Stimulated activated CD8-positive, alpha-beta memory T cell treated with anti-CD3 and anti-CD28 coated beads, Interleukin-7, amount 100 ng/mL, for 1 hour (primary cell): ENCODE data around the gene METTL2B.
"Not testable (repeated sequence)": the region's sequence is repeated elsewhere in the genome, so short reads cannot be mapped to it uniquely, and the experiment has no call there.

ENCODE experiments used
- DNase-seq, 2 donors: peaks; one replicate each; pipeline ENCODE4 v3.0.0-alpha.2; 2020; ENCODE audit warnings: low read depth in 2 of 2

Gene METTL2B

DNA sequence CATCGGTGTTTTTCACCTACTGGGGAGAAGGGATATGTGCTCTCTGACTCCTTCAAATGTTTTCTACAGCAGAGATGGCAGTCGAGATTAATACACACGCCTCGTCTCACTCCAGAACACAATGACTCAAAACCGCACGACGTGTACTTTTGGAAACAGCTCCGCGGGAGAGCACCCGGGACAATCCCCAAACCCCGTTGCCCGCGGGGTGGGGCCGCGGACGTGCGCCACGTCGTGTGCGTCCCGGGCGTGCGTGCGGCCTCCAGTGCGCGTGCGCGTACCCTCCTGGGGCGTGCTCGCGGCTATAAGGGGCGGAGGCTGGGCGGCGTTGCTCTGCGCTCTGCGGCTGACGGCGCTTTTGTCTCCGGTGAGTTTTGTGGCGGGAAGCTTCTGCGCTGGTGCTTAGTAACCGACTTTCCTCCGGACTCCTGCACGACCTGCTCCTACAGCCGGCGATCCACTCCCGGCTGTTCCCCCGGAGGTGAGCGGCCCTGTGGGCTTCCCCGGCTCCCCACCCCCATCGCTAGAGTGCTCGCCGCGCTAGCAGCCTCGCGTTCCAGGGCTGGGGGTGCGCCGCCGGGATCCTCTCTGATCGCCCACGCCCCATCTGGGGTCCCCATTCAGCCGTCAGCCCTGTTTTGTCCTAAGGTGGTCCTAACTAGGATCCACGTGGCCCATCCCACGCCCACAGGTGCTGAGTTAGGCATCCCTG, 20.8 kb upstream of the METTL2B start, which contains the start of gene HILPDA:
Gene HILPDA (plus strand): TSS at position 336 of the 712 bp plus-strand sequence. CDS start 1,391 bp downstream, outside the sequence.
- peak; percentile 82 to 85 for DNase-seq

DNA sequence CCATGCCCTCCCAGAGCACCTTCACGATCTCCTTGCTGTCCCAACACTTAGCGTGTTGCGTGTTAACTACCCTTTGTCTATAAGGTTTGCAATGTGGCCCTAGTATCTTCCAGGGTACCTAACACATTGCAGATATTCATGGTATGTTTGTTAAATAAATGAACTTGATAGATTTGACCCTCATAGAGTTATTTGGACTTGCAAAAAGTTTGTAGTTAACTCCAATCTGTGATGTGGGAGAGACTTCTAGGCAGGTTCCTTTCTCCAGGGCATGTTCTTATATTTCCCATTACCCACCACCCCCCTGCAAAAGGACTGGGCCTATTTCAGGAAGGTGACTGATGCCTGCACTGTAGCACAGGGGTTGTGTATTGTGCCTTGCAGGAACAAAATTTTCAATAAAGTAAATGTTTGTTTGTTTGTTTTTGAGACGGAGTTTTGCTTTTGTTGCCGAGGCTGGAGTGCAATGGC, 20.3 kb upstream of the METTL2B start:
- no peak for DNase-seq

DNA sequence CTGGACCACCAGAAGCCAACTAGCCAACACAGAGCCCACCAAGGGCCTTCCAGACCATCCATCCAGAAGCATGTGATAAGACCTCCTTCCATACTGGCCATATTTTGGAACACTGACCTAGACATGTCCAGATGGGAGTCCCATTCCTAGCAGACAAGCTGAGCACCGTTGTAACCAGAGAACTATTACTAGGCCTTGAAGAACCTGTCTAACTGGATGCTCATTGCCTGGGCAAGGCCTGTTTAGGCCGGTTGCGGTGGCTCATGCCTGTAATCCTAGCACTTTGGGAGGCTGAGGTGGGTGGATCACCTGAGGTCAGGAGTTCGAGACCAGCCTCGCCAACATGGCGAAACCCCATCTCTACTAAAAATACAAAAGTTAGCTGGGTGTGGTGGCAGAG, 19.2 kb upstream of the METTL2B start:
- not testable (repeated sequence) for DNase-seq

DNA sequence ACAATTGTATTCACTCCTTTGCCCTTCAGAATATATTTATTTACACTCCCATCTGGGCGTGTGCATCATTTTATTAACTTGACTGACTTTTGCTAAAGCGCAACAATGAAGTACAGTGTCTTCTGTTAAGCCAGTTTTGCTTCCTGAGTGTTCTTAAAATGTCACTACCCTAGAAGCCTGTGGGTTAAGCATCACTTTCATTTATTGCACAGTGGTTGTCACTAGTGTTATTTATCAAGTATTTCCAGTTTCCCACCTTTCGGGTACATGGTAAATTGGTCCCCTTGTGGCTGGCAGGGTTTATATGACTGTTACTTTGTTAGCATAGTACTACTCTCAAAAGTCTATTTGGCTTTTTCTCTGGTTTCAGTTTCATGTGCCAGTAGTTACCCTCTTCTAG, 17.6 kb upstream of the METTL2B start:
- no peak for DNase-seq

DNA sequence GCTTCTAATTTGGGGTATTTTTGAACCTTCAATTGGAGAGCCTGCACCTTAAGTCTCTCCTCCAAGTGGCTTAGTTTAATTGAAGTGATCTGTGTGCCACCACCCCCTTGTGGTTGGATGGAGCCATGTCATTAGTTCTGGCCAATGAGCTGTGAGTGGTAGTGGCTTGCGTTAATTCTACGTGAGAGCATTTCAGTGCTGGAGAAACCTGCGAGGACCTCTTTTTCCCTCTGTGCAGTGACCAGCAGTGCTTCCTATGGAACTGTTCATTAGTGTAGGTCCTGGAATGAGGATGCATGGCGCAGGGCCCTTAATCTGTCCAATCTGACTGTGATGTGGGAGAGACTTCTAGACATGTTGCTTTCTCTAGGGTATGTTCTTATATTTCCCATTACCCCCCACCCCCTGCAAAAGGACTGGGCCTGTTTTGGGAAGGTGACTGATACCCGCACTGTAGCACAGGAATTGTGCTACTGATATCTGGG, 17.1 kb upstream of the METTL2B start:
- peak; percentile 30 to 37 for DNase-seq

DNA sequence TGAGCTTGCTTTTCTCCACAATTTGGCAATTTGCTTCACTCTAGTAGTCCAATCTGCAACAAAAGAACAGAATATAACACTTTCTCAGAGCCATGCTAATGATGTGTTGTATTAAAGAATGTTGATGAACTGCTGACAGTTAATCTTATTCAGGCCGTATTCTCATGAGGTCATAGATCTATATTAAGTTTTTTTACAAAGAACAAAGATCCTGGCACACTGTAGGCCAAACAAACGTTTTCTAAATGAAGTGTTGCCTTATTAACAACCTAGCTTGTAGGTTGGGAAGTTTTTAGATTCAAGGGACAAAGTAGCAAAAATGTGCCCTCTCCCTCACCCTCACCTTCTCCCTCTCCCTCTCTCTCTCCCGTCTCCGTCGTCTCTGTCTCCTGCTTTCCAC, 14.1 kb upstream of the METTL2B start:
- DNase-seq, result no peak

DNA sequence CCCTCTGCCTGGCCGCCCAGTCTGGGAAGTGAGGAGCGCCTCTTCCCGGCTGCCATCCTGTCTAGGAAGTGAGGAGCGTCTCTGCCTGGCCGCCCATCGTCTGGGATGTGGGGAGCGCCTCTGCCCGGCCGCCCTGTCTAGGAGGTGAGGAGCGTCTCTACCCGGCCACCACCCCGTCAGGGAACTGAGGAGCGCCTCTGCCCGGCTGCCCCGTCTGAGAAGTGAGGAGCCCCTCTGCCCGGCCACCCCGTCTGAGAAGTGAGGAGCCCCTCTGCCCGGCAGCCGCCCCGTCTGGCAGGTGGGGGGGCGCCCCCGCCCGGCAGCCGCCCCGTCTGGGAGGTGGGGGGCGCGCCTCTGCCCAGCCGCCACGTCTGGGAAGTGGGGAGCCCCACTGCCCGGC, 13.2 kb upstream of the METTL2B start:
- DNase-seq, result not testable (repeated sequence)

DNA sequence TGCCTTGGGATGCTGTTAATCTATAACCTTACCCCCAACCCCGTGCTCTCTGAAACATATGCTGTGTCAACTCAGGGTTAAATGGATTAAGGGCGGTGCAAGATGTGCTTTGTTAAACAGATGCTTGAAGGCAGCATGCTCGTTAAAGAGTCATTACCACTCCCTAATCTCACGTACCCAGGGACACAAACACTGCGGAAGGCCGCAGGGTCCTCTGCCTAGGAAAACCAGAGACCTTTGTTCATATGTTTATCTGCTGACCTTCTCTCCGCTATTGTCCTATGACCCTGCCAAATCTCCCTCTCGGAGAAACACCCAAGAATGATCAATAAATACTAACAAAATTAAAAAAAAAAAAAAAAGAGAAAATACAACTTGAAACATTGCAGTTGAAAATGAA, 12.6 kb upstream of the METTL2B start:
- not testable (repeated sequence) for DNase-seq

DNA sequence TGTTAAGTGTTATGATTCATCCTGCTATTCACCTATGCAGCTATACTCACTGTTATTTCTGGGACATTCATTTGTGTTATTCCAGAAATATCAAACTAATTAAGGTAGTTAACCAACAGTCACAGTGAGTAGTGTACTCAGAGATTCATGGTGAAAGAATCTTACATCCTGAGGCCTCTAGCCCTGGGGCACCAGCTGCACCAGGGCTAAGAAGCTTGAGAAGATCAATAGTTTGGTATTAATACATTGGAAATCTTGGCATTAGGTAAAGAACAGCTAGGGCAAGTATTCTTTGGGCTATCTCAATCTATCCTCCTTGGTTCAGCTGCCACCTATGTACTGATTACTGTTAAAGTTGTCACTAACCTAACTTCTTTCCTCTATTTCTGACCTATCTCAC, 9.7 kb upstream of the METTL2B start:
- not testable (repeated sequence) for DNase-seq

DNA sequence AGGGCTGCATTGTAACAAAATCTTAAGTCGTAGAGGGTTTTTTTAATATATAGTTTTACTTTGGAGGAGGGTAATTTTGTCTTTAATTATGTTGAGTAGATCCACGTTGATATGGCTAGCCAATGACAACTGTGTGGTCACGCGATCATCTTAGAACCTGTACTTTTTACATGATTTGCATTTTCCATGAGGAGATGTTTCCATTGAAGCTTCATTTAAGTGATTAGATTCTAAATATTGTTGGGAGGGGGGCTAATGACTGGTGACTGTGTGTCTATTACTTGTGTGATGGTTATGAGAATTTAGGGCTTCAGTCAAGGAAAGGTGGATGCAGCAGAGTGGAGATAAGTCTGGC, 765 bp downstream of the METTL2B start:
- DNase-seq, result not testable (repeated sequence)

DNA sequence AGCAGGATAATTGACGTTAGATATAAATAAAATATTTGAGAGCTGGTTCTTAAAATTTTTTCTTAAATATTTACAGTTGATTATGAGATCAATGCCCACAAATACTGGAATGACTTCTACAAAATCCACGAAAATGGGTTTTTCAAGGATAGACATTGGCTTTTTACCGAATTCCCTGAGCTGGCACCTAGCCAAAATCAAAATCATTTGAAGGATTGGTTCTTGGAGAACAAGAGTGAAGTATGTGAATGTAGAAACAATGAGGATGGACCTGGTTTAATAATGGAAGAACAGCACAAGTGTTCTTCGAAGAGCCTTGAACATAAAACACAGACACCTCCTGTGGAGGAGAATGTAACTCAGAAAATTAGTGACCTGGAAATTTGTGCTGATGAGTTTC, 2.5 kb downstream of the METTL2B start:
- not testable (repeated sequence) for DNase-seq

DNA sequence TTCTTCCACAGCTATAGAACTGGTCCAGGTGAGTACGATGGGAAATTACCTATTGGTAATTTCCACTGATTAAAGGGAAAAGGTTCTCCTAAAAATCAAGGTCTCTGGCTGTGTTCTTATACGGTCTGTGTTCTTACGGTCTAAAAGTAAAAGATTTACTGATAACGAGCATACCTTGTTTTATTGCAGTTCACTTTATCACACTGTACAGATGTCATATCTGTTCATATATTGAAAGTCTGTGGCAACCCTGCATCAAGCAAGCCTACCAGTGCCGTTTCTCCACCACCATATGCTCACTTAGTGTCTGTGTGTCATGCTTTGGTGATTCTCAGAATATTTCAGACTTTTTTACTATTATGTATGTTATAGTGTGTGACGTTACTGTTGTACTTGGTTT, 11.6 kb downstream of the METTL2B start:
- not testable (repeated sequence) for DNase-seq

DNA sequence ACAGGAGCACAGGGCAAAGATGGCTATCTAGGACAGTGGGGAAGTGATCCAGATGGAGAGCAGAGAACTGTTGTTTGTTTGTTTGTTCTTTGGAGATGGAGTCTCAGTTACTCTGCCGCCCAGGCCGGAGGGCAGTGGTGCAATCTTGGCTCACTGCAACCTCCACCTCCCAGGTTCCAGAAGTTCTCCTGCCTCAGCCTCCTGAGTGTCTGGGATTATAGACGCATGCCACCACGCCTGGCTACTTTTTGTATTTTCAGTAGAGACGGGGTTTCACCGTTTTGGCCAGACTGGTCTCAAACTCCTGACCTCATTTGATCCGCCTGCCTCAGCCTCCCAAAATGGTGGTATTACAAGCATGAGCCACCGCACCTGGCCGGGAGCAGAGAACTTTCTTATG, 20.9 kb downstream of the METTL2B start:
- no peak for DNase-seq

DNA sequence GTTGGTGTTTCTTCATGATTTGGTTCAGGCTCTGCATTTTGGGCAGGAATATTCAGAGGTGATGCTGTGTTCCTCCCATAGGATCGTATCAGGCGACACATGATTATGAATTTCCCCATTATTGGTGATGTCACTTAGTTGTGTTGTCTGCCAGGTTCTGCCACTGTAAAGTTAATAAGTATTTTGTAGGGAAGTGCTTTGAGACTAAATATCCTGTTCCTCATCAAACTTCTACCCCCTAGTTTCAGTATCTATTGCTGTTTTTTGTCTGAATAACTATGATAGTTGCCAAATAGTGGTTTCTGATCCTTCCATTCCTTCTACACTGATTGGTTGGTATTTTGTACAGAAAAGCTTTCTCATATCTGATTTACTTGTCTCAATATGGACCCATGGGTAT, 28.9 kb downstream of the METTL2B start:
- not testable (repeated sequence) for DNase-seq

DNA sequence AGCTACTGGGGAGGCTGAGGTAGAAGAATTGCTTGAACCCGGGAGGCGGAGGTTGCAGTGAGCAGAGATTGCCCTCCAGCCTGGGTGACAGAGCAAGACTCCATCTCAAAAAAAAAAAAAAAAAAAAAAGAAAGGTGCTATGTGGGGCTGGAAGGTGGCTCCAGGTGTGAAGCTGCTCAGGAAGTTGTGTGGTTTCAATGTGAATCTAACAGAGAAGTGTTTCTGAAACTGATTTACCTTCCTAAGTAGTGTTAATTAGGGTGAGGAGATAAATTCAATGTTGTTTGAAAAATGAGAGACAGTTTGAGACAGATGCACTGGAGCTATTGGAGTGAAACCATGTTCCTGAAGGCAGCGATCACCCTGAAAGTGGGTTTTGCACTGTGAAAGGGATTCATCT, 30.3 kb downstream of the METTL2B start:
- not testable (repeated sequence) for DNase-seq

DNA sequence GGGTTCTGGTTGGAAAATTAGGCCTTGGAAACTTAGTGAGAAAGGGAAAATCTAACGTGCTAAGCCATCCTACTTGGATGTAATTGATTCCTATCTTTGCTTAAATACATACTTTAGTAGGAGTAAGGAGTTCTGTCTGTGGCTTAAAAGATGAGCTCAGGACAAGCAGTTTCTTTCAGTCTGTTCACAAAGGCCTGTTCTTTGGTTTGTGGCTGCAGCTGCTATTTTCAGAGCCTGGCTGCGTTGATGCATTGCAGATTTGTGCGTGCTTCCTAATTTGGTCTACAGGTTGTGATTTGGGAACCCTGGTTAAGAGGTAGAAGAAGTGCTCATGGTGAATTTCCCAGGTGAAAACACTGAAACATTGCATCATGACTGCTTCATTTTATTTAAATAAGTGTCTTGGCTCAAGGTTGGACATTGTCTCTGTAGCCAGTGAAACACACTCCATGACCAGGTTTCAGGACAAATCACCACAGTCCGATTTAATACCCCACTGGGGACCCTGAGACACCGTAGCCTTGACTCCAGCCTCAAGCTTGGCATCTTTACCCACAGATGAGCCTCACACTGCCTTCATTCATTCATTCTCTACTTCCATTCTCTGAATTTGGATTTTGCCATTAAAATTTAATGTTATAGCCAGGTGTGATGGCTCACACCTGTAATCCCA, 30.9 kb downstream of the METTL2B start:
- not testable (repeated sequence) for DNase-seq

DNA sequence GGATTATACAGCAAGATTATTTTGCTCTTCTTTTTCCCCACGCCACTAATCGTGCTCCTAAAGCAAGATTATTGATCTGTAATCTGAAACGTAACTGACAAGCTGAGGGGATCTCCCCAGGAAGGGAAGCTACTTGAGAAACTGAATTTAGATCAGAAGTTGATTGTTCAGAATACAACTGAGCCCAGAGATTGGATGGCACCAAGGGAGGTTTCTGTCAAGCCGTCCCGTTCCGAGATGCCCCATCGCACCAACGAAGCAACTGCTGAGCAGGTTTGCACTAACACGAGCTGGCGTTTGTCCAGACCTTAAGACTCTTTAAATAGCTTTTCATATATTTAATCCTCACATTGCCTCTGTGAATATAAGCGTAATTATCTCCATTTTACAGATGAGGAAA, 35.1 kb downstream of the METTL2B start:
- DNase-seq, result not testable (repeated sequence)

DNA sequence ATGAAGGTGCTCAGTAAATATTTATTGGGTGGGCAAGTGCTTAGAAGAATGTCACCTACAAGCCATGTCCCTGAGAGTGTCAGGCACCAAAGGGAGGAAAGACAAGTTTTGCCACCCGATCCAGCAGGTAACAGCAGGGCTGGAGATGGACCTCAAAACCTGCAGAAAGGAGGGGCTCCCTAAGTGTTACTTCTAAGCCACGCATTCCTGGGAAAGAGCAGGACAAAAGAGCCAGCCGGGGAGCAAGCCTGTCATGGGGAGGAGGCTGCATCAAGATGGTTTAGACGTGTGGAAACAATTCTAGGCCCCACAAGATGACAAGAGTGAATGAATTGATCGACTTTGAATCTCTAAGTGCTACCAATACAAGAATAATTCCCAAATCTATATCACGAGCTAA, 38.7 kb downstream of the METTL2B start:
- not testable (repeated sequence) for DNase-seq

DNA sequence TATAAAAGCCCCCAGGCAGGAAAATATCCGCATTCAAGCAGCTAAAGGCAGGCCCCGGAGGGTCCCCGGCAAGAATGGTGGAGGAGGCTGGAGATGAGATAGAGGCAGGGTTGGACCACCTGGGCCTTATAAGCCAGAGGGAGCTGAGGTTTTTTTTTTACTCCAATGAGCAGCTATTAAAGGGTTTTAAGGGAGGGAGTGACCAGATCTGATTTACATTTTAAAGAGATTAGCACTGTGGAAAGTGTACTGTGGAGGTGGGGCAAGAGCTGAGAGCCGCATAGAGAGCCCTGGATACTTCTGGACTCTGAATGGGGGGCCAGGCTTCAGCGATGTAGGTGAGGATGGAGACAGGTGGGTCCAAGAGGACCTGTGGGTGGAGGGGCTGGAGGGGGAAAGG, 40.5 kb downstream of the METTL2B start:
- not testable (repeated sequence) for DNase-seq

DNA sequence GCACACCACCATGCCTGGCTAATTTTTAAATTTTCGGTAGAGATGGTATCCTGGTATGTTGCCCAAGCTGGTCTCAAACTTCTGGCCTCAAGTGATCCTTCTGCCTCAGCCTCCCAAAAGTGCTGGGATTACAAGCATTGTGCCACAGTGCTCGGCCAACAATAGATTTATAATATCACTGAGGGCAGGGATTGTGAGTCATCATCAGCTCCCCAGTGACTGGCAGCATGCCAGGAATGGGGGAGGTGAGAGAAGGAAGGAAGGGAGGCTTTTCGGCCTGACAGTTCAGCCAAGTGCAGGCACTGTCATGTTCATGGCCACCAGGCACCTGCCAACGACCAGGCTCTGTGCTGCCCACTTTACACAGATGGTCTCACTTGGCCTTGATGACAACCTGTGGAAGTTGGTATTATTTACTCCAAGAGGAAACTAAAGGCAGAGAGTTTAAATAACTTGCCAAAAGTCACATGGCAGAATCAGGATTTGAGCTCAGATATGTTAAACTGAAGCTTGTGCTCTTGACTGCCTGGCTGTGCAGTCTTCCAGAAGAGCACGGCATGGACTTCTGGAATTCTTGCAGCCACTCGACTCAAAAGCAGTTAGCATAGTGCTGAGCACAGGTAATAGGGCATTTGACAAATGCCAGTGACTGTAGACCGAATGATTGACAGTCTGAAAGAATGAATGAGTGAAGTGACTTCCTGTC, 46.8 kb downstream of the METTL2B start:
- DNase-seq, result peak; percentile 62 to 67

DNA sequence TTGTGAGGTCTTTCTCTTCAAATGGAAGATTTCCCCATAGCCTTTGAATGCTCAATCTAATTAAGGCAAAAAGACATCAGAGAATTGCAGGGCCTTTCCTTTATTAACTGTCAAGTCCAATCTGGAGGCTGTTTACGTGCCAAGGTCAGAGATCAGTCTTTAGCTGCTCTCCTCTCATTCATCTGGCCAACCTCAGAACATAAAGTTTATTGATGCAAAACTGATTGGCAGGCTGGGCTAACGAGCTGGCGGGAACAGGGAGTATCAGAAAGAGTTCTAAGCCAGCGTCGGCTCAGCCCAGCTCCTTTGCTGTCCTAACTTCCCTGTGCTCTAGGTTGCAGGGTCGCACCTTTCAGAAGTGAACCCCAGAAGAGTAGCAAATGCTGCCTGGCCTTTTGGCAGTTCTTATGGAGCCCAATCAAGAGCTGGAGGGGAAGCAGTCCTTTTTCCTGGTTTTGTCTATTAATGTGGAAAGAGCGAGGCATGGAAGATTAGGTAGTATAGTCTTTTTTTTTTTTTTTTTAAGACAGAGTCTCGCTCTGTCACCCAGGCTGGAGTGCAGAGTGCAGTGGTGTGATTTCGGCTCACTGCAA, 47.5 kb downstream of the METTL2B start:
- not testable (repeated sequence) for DNase-seq

DNA sequence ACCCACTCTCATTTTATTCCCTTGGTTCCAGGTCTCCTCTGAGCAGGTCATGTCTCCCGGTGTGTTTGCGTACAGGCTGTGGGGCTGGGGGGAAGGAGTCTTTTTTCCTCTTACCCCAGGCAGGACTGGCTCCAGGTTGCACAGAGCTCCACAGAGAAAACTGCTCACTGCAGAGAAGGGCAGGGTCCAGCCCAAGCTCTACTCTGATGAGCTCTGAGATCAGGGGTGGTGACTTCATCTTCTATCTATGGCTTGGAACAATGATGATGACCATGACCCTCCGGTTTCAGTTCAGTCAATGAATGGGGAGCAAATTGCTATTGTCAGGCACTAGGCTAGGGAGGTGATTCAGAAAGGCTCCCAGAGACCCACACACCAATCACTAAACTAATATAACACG, 49.0 kb downstream of the METTL2B start:
- DNase-seq, result not testable (repeated sequence)
